ENCODE measurements around the gene CTPS1. TPM values are rescaled to one million over a fixed set of nuclear protein-coding genes. Genes with fewer than 3 reads are reported as not detected.
A peak's percentile ranks its signal among the peaks of the same experiment; 100 is the strongest.

The CTPS1 gene
- total and polyA plus RNA-seq, 2 donors from 2014 or later, result 8.8 to 23.8 TPM

GRCh38 chr1:41014871-41015270, 35.4 kb downstream of the CTPS1 start:
- TF ChIP-seq, protein P1, sequence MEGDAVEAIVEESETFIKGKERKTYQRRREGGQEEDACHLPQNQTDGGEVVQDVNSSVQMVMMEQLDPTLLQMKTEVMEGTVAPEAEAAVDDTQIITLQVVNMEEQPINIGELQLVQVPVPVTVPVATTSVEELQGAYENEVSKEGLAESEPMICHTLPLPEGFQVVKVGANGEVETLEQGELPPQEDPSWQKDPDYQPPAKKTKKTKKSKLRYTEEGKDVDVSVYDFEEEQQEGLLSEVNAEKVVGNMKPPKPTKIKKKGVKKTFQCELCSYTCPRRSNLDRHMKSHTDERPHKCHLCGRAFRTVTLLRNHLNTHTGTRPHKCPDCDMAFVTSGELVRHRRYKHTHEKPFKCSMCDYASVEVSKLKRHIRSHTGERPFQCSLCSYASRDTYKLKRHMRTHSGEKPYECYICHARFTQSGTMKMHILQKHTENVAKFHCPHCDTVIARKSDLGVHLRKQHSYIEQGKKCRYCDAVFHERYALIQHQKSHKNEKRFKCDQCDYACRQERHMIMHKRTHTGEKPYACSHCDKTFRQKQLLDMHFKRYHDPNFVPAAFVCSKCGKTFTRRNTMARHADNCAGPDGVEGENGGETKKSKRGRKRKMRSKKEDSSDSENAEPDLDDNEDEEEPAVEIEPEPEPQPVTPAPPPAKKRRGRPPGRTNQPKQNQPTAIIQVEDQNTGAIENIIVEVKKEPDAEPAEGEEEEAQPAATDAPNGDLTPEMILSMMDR (IDR thresholded peaks at IDR 0.05; ENCODE audit: borderline replicate concordance, extremely low read depth, insufficient read depth), result no peak
- H3K9me3 ChIP-seq (ENCODE audit: control insufficient read depth in 2 of 3, insufficient read depth in 1 of 3, low read length in 3 of 3), result no peaks in the 10 kb centered on the region
- H3K27me3 ChIP-seq (ENCODE audit: control insufficient read depth, insufficient read depth, low read length), result no peaks in the 10 kb centered on the region

DNA sequence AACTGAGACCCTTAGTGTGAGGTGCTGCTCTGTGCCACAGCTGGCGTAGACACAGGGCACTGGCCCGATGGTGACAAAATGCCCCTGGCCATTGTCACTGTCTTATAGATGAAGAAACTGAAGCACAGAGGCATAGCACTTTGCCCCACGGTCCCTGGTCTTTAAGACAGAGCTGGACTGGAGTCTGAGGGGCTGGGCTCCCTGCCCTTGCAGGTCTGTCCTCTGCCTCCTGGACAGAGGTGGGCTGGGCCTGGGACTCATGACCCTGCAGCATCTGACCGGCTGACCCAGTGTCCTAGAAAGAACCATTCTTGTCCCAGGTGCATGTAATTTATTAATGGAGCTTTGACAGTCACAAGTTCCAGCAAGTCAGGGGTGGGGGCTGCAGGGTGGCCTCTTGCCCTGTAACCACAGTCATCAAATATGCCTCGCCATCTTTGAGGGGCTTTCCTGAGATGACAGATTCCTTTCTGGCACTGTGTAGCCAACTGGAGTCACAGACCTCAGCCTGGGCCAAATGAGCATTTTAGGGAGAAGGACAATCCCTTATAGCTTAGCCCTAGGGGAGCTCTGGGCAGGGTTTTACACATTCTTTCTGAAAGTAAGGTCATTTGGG, 35.9 kb downstream of the CTPS1 start:
- no peak overlapping the region for H3K27ac ChIP-seq (ENCODE audit: low read depth in 2 of 2, low read length in 2 of 2)
- TF ChIP-seq, protein P1 (IDR thresholded peaks at IDR 0.05; ENCODE audit: borderline replicate concordance, extremely low read depth, insufficient read depth), result no peak
- H3K27me3 ChIP-seq (ENCODE audit: control insufficient read depth, insufficient read depth, low read length), result no peaks in the 10 kb centered on the region
- no peak overlapping the region for H3K4me3 ChIP-seq (ENCODE audit: low read length in 3 of 3)
- DNase-seq, result peak in 1 of 5 donors; percentile 70
- FAIRE-seq, result no peak
- H3K4me1 ChIP-seq (ENCODE audit: control insufficient read depth in 2 of 3, insufficient read depth in 2 of 3, low read depth in 1 of 3, low read length in 3 of 3), result peaks cover 0 to 21% (median 10%) of the 10 kb centered on the region in 3 donors
- intact Hi-C loops (cut with DNase I), result no loop called here
- H3K9me3 ChIP-seq (ENCODE audit: control insufficient read depth in 2 of 3, insufficient read depth in 1 of 3, low read length in 3 of 3), result no peaks in the 10 kb centered on the region
- H3K9ac ChIP-seq (ENCODE audit: low read length in 3 of 3), result no peak overlapping the region
- peaks cover 0 to 13% (median 3%) of the 10 kb centered on the region in 3 donors for H3K36me3 ChIP-seq (ENCODE audit: control insufficient read depth in 2 of 3, insufficient read depth in 3 of 3, low read length in 3 of 3)

More at GRCh38 chr1:41014871-41015270, 35.4 kb downstream of the CTPS1 start:
- no peak overlapping the region for H3K4me3 ChIP-seq (ENCODE audit: low read length in 3 of 3)
- peaks cover 0 to 16% (median 8%) of the 10 kb centered on the region in 3 donors for H3K36me3 ChIP-seq (ENCODE audit: control insufficient read depth in 2 of 3, insufficient read depth in 3 of 3, low read length in 3 of 3)
- FAIRE-seq (no peak), DNase-seq (no peak)
- intact Hi-C loops (cut with DNase I), result no loop called here
- peaks cover 0 to 21% (median 10%) of the 10 kb centered on the region in 3 donors for H3K4me1 ChIP-seq (ENCODE audit: control insufficient read depth in 2 of 3, insufficient read depth in 2 of 3, low read depth in 1 of 3, low read length in 3 of 3)
- no peak overlapping the region for H3K9ac ChIP-seq (ENCODE audit: low read length in 3 of 3)
- H3K27ac ChIP-seq (ENCODE audit: low read depth in 2 of 2, low read length in 2 of 2), result no peak overlapping the region

- DNase-seq, result no peak
- H3K9me3 ChIP-seq (ENCODE audit: control insufficient read depth in 2 of 3, insufficient read depth in 1 of 3, low read length in 3 of 3), result no peaks in the 10 kb centered on the region
- no peak overlapping the region for H3K4me3 ChIP-seq (ENCODE audit: low read length in 3 of 3)
- no peaks in the 10 kb centered on the region for H3K27me3 ChIP-seq (ENCODE audit: control insufficient read depth, insufficient read depth, low read length)
- no peak for FAIRE-seq
- H3K36me3 ChIP-seq (ENCODE audit: control insufficient read depth in 2 of 3, insufficient read depth in 3 of 3, low read length in 3 of 3), result peaks cover 0 to 10% (median 3%) of the 10 kb centered on the region in 3 donors
- intact Hi-C loops (cut with DNase I), result no loop called here
- TF ChIP-seq, protein P1 (IDR thresholded peaks at IDR 0.05; ENCODE audit: borderline replicate concordance, extremely low read depth, insufficient read depth), result no peak
- no peak overlapping the region for H3K27ac ChIP-seq (ENCODE audit: low read depth in 2 of 2, low read length in 2 of 2)
- H3K4me1 ChIP-seq (ENCODE audit: control insufficient read depth in 2 of 3, insufficient read depth in 2 of 3, low read depth in 1 of 3, low read length in 3 of 3), result peaks cover 0 to 21% (median 10%) of the 10 kb centered on the region in 3 donors
- no peak overlapping the region for H3K9ac ChIP-seq (ENCODE audit: low read length in 3 of 3)
Measured at GRCh38 chr1:41015897-41016470, 36.5 kb downstream of the CTPS1 start.

Data from kidney (tissue), 14 donors.